Measurements from ENCODE around the gene KRTAP1-1. TPM values are rescaled to one million over a fixed set of nuclear protein-coding genes. Genes with fewer than 3 reads are reported as not detected.

Gene KRTAP1-1
- polyA plus RNA-seq, 2 of the 4 experiments (the other 2 are of a cell fraction) = not detected

DNA sequence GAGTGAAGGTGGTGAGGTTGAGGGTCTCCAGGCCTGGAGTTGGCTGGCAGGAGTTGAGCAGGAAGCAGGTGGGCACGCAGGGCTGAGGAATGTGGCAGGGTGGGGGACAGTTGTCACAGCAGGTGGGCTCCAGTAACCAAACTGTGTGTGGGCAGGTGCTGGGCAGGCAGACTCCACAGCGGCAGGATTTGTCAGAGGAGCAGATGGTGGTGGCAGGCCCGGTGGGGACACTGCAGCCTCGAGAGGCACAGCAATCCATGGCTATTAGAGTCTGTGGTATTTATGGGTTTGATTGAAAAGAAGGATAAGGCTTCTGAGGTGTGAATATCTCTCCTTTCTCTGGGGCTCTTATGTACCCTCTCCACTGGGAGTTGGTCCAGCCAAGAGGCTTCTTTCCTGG, 47.4 kb downstream of the KRTAP1-1 start, which contains the start of gene KRTAP3-3 (continued):
- TF ChIP-seq, protein P1, sequence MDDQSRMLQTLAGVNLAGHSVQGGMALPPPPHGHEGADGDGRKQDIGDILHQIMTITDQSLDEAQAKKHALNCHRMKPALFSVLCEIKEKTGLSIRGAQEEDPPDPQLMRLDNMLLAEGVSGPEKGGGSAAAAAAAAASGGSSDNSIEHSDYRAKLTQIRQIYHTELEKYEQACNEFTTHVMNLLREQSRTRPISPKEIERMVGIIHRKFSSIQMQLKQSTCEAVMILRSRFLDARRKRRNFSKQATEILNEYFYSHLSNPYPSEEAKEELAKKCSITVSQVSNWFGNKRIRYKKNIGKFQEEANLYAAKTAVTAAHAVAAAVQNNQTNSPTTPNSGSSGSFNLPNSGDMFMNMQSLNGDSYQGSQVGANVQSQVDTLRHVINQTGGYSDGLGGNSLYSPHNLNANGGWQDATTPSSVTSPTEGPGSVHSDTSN (IDR thresholded peaks at IDR 0.05) = no peak
- TF ChIP-seq, protein P2, sequence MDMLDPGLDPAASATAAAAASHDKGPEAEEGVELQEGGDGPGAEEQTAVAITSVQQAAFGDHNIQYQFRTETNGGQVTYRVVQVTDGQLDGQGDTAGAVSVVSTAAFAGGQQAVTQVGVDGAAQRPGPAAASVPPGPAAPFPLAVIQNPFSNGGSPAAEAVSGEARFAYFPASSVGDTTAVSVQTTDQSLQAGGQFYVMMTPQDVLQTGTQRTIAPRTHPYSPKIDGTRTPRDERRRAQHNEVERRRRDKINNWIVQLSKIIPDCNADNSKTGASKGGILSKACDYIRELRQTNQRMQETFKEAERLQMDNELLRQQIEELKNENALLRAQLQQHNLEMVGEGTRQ (IDR thresholded peaks at IDR 0.05) = no peak
- TF ChIP-seq, protein P3, sequence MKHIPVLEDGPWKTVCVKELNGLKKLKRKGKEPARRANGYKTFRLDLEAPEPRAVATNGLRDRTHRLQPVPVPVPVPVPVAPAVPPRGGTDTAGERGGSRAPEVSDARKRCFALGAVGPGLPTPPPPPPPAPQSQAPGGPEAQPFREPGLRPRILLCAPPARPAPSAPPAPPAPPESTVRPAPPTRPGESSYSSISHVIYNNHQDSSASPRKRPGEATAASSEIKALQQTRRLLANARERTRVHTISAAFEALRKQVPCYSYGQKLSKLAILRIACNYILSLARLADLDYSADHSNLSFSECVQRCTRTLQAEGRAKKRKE (CRISPR knock-in tag; IDR thresholded peaks at IDR 0.05; ENCODE audit: low read depth) = no peak
- TF ChIP-seq FOSB (CRISPR knock-in tag; IDR thresholded peaks at IDR 0.05) (no peak), POLR2AphosphoS2 (conservative IDR thresholded peaks at IDR 0.05; ENCODE audit: low read length) (no peak)

DNA sequence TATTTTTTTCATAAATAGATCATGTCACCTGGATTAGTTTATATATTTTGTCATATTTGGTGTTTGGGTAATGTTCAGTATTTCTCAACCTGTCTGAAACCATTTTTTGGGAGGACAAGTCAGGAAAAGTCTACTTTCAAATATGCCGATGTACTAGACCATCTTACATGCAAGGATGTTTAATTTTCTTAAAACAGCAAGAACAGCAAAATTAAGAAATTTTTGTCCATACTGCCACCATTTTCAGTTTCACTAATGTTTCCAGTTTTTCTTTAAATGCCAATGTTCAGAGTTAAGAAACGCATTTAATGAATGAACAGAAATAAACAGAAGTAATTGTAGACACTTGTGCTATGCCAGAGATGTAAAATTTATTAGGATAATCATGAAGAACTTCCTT, 48.2 kb downstream of the KRTAP1-1 start:
- 0 out of 3 replicates have a peak, but pooled peaks cover 5% of the 10 kb centered on the region for H3K9me3 ChIP-seq
- POLR2A ChIA-PET = no interaction called here
- TF ChIP-seq, protein P4, sequence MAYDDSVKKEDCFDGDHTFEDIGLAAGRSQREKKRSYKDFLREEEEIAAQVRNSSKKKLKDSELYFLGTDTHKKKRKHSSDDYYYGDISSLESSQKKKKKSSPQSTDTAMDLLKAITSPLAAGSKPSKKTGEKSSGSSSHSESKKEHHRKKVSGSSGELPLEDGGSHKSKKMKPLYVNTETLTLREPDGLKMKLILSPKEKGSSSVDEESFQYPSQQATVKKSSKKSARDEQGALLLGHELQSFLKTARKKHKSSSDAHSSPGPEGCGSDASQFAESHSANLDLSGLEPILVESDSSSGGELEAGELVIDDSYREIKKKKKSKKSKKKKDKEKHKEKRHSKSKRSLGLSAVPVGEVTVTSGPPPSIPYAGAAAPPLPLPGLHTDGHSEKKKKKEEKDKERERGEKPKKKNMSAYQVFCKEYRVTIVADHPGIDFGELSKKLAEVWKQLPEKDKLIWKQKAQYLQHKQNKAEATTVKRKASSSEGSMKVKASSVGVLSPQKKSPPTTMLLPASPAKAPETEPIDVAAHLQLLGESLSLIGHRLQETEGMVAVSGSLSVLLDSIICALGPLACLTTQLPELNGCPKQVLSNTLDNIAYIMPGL (CRISPR knock-in tag; IDR thresholded peaks at IDR 0.05; ENCODE audit: borderline replicate concordance) = no peak
- no peak for TF ChIP-seq PHF8 (IDR thresholded peaks at IDR 0.05; ENCODE audit: borderline replicate concordance, low read depth)
- TF ChIP-seq MAFK (IDR thresholded peaks at IDR 0.05; ENCODE audit: partially characterized antibody) = peak; percentile 76
- no peak for TF ChIP-seq SMC3 (IDR thresholded peaks at IDR 0.05)
- no peak for FAIRE-seq
- CTCF ChIA-PET = interaction anchor here (1.0 kb wide), 1 partner anchor 25 kb away, joined by 3 read pairs; no protein-coding TSS in a partner anchor
- ATAC-seq = no peak
- DNase-seq (ENCODE audit: low read depth in 1 of 2, low spot score in 1 of 2) = no peak
- no peaks in the 10 kb centered on the region for H3K4me1 ChIP-seq
- no peak overlapping the region for H3K4me3 ChIP-seq
- H3K4me2 ChIP-seq = no peak overlapping the region
- 88% methylated on average over 2 of the region's 2 CpGs for WGBS (ENCODE audit: missing lambda C conversion rate)
- no peak overlapping the region for H3K27ac ChIP-seq

DNA sequence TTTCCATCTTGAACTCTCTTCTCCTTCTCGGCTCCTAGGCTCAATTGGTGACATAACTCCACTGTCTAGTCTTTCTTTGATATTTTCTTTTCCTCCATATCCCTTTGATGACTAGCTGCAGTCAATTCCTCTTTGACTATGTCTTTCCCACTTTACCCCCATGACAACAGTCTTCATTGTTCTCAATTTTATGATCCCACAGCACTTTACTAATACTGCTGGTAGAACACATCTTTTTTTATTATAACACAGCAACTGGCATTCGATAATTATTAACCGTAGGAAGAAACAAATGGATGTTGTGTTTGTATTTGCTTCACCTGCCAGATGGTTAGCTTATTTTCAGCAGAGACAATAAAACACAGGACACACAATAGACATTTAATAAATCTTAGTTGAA, 48.6 kb downstream of the KRTAP1-1 start:
- POLR2A ChIA-PET = no interaction called here
- ATAC-seq (no peak), DNase-seq (ENCODE audit: low read depth in 1 of 2, low spot score in 1 of 2) (no peak), FAIRE-seq (peak; percentile 86)
- 77% methylated on average over 3 of the region's 3 CpGs for WGBS (ENCODE audit: missing lambda C conversion rate)
- TF ChIP-seq CBX2 (IDR thresholded peaks at IDR 0.05; ENCODE audit: borderline replicate concordance, low read depth) (no peak), MYC (IDR thresholded peaks at IDR 0.05; ENCODE audit: borderline replicate concordance, low read length) (no peak), ZC3H11A (IDR thresholded peaks at IDR 0.05) (no peak), HDAC2 (IDR thresholded peaks at IDR 0.05) (no peak), NFE2L2 (conservative IDR thresholded peaks at IDR 0.05; ENCODE audit: low read length) (no peak), TP53 (CRISPR knock-in tag; IDR thresholded peaks at IDR 0.05) (no peak), FOSL2 (IDR thresholded peaks at IDR 0.05) (no peak), FOSL2 (CRISPR knock-in tag; IDR thresholded peaks at IDR 0.05) (no peak), NR3C1 (IDR thresholded peaks at IDR 0.05) (no peak), HOXB13 (CRISPR knock-in tag; IDR thresholded peaks at IDR 0.05; ENCODE audit: low read depth) (no peak), ZNF302 (CRISPR knock-in tag; IDR thresholded peaks at IDR 0.05) (no peak)
- TF ChIP-seq, protein P5, sequence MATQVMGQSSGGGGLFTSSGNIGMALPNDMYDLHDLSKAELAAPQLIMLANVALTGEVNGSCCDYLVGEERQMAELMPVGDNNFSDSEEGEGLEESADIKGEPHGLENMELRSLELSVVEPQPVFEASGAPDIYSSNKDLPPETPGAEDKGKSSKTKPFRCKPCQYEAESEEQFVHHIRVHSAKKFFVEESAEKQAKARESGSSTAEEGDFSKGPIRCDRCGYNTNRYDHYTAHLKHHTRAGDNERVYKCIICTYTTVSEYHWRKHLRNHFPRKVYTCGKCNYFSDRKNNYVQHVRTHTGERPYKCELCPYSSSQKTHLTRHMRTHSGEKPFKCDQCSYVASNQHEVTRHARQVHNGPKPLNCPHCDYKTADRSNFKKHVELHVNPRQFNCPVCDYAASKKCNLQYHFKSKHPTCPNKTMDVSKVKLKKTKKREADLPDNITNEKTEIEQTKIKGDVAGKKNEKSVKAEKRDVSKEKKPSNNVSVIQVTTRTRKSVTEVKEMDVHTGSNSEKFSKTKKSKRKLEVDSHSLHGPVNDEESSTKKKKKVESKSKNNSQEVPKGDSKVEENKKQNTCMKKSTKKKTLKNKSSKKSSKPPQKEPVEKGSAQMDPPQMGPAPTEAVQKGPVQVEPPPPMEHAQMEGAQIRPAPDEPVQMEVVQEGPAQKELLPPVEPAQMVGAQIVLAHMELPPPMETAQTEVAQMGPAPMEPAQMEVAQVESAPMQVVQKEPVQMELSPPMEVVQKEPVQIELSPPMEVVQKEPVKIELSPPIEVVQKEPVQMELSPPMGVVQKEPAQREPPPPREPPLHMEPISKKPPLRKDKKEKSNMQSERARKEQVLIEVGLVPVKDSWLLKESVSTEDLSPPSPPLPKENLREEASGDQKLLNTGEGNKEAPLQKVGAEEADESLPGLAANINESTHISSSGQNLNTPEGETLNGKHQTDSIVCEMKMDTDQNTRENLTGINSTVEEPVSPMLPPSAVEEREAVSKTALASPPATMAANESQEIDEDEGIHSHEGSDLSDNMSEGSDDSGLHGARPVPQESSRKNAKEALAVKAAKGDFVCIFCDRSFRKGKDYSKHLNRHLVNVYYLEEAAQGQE (IDR thresholded peaks at IDR 0.05) = no peak
- TF ChIP-seq, protein P6, sequence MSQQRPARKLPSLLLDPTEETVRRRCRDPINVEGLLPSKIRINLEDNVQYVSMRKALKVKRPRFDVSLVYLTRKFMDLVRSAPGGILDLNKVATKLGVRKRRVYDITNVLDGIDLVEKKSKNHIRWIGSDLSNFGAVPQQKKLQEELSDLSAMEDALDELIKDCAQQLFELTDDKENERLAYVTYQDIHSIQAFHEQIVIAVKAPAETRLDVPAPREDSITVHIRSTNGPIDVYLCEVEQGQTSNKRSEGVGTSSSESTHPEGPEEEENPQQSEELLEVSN (IDR thresholded peaks at IDR 0.05; ENCODE audit: borderline replicate concordance, low read depth) = no peak
- TF ChIP-seq, protein P1 (IDR thresholded peaks at IDR 0.05) = no peak
- CTCF ChIA-PET = no interaction called here
- no peaks in the 10 kb centered on the region for H3K4me1 ChIP-seq
- H3K27ac ChIP-seq = no peak overlapping the region
- no peak overlapping the region for H3K4me3 ChIP-seq
- 0 out of 3 replicates have a peak, but pooled peaks cover 5% of the 10 kb centered on the region for H3K9me3 ChIP-seq
- no peak overlapping the region for H3K4me2 ChIP-seq

All from A549 (cell line).